ENCODE measurements around the gene KIRREL3.

Gene KIRREL3

DNA sequence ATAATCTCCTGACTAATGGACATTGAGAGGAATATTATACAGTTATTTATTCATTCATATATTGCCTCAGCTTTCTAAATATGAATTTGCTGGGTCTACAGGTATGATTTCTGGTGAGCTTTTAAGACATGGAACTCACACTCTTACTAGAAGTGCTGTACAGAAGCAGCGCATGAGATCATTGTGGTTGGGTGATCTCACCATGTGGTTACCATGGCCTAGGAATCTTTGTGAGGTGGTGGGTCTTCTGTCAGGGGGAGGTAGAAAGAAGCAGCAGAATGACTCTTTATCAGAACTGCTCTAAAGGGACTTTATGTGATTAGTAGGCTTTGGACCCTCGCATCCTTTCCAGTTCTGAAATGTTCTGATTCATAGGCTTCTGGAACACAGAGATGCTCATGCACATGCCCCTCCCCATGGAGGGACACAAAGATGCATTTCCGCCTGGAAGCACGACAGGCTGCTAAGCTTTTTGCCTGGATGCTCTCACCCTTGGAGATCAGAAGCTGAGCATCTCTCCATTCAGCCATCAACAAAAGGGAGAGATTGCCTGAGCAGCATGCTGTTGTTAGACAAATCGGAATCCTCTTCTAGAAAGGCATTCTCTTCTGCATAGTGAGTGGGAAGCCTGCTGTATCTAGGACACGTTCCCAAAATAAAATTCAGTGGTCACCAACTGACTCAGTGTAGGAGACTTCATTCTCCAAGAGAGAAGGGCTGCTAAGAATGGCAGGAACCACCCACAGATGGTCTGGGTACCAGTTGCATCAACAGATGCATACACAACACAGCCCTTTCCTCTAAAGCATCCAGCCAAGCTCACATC, 51.3 kb downstream of the KIRREL3 start:
- no peak for DNase-seq

DNA sequence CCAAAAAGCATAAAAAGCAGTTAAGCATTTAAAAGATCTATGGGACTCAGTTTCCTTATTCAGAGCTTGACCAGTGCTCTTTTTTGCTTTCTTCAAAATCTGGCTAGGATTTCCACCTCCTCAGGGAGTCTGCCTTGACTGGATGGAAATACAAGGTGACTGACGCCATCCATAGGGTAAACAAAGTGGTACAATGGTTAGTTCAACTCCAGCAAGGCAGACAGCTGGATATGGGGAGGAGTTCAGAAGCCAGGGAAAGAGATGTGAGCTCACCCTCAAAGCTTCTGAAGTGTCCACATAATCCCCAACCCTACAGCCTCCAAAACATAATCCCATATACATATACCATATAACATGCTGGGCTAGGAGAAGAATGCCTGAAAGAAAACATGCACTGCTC, 52.0 kb downstream of the KIRREL3 start:
- DNase-seq: no peak

DNA sequence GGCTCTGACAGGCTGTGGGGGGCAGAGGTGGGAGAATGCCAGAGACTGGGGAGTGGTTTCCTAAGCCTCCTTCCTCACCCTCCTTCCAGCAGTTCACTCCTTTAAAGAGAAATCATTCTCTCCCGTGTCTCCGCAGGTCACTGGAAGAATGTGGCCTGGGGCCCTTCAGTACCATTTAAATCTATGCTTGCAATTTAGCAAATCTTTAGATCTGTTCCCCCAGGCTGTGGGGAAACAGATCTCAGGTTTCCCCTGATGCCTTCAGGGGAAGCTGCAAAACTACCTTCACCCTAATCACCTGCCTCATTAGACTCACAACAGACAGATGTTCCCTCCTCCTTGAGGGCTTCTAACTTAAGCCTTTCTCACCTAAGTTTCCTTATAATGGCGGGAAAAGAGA, 55.3 kb downstream of the KIRREL3 start:
- no peak for DNase-seq

DNA sequence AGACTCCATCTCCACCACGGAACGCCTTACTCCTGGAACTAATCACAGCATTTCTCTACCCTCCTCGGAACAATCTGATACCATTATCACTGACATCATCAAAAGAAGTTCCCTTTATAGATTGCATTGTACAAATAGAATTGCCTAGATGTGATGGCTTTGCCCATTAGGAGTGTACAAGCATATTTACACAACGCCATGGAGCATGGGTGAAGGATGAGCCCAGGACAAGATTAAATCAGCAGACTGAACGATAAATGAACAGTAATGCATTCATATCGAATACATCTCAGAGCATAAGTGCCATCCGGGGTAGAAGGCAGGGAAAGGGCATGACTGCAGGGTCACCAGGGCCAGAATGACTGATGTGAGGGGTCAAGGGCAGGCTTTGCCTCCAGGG, 57.3 kb downstream of the KIRREL3 start:
- DNase-seq: no peak

DNA sequence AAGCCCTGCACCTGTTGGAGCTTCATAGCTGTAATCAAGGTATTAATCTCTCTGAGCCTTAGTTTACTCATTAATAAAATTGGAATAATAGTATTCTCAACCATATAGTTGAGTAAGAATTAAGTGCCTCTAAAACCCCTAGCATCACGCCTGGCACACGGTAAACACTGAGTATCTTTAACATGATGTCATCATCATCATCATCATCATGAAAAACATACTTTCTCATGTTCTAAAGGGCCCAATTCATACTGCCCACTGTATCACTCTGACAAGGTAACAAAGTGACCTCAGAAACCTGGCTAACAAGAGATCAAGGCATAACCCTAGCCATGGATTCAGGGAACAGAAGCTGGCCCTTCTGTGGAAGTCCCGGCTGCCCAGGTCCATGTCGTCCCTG, 58.4 kb downstream of the KIRREL3 start:
- DNase-seq: no peak

DNA sequence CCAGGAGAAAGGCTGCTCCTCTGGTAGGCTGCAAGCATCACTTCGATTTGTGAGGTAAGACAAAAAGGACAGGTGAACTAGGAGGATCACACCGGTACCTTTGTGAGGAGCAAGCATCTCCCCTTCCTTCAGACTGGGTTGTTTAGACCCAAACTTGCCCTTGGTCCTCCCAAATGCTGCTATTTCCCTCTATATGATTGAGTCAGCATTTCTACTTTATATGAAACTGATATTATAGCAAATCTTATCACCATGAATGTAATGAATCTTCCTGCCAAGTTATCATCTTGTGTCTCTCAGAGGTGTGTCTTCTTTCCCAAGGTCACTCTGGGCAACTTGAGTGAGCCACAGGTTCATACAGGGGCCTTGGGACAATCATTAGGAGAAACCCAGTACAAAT, 61.0 kb downstream of the KIRREL3 start:
- DNase-seq: no peak

DNA sequence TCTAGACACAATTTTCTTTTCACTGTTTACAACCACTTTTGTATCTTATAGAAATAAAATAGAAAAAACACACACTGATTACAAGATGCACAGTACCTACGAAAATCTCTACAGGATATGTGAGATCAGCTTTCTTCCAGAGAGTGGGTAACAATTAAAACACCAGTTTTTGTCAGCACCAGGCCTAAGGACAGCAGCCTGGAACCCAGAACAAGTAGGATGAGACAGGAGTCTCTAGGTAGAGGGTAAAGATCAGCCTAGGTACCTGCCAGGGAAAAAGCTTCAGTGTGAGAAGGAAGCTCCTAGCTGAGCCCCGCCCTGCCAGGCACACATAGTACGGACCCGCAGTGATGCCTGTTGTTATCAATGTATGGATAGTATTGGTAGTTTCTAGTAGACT, 61.9 kb downstream of the KIRREL3 start:
- DNase-seq: no peak

DNA sequence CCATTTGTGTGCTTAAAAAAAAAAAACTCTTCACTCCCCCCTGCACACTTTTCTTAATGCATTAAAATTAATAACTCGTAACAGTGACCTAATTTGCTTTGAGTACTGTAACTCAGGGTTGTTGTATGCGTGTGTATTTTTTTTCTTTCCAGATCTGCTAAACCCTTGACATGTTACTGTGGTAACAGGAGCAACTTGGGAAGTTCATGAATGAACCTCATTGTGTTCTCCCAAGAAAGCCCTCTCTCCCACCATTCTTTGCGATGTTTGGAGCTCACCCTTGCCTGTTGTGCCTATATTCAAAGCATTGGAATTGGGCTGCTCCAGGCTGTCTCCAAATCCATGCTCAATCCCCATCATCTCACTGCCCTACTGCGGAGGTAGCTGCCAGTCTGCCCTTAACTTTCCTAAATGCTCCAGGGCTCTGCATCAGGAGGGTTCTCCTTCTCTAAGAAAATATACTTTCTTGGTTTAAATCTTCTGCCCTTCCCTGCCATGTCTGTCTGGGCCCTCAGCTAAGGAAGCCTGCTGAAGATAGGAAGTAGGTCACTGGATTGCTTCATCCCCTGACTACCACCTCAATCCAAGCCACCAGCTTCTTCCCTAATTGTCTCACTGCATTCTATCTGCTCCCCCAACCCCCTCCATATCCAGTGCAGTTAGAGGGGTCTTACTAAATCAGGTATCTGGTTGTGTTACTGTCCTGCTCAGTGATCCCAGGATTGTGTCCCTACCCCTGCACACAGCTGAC, 70.3 kb downstream of the KIRREL3 start:
- DNase-seq: no peak

DNA sequence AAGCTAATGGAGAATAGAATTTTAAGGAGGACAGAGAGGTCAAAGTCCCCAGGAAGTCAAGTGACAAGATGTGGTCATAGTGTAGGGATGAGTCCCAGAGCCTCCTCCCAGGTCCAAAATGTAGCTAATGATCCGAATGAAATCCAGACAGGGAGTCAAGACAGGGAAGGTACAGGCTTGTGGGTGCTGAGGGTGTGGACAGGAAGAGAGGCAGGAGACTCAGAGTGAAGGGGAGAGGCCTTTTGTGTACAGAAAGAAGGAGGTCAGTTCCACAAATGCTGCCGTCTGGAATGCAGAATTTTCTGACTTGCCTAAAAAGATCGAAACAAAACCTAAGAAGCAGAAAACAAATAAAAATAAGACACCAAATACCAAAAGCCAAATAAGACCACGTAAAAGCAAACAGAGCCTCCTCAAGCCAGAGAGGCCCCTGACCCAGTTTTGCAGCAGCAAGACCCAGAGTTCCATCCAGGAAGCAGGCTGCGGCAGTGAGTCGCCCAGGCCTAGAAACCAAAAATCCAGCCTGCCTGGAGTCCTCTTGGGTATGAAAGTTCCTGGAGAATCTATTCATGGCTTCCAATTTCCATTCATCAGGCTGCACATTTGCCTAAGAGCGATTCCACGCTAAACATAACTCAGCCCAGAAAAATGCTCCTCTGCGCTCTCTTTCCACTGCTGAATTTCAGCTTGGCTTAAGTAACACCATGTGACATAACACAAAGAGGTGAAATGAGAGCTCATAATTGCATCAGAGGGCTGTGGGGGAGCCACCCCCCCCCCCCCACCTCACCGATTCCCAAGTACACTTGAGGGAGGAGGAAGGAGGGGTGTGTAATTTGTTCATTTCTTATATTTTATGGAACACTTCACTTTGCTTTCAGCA, 71.2 kb downstream of the KIRREL3 start:
- DNase-seq: no peak

DNA sequence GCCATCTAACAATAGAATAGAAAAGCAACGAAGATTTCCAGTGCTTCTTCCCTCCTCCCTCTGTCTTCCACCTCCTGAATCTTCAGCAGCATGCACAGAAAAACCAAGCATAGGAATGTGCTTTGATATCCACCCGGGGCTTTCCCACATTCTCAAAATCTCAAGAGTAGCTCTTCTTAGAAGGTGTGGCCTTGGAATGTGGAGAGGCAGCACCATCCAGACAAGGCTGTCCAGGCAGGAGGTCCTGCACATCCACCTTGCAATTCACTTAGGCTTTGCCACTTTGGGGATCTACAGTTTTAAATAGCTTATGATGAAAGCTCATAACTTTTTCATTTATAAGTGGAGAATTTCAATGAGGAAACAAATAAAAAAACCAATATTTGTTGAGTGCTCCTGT, 72.9 kb downstream of the KIRREL3 start:
- DNase-seq: no peak

DNA sequence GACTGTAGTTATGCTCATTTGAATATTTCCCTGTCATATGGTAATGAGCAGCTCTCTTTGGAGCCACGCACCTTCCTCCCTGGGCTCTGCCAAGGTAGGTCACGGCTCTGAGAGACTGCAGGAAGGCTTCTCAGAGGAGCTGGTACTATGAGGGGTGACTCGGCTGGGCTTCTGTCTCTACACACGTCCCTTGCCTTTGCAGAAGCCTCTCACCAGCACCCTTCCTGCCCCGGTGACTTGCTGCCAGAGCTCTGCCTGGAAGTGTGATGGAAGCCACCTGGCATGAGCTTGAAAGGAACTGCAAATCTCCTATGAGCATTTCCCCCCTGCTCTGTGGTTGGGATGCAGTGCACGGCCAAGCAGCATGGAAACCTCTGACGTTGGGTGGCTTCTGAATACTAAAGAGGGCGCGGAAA, 74.2 kb downstream of the KIRREL3 start:
- DNase-seq: no peak

DNA sequence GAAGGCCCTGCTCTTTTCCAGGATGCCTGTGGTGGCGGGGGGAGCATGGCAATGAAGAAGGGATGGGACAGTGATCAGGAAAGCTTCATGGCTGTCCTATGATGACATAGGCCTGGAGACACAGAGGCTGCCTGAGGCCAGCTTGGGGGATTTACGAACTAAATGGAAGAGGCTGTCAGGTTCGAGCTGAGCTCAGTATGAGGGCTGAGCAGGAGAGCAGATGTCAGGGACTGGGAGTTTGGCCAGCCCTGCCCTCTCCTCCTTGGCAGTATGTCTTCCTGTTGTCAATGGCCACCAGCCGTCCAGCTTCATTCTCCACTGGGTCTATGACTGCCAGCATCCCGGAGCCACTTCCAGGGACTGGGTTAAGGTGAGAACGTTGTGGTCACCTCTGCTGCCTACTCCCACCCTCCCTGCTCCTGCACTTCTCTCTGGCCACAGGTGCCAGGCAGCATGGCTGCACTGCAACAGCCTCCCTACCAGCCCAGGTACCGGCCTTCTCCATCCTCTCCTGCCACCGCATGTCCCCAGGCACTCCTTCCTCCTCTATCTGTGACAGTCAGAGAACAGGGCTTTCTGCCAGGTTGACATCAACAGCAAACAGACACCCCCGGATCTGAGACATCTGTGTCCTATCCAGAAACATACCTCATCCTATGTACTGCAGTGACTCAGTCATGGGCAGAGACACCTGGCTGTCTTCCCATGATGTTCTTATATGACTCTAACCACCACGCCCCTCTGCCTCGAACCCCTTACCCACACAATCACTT, 75.1 kb downstream of the KIRREL3 start:
- no peak for DNase-seq

DNA sequence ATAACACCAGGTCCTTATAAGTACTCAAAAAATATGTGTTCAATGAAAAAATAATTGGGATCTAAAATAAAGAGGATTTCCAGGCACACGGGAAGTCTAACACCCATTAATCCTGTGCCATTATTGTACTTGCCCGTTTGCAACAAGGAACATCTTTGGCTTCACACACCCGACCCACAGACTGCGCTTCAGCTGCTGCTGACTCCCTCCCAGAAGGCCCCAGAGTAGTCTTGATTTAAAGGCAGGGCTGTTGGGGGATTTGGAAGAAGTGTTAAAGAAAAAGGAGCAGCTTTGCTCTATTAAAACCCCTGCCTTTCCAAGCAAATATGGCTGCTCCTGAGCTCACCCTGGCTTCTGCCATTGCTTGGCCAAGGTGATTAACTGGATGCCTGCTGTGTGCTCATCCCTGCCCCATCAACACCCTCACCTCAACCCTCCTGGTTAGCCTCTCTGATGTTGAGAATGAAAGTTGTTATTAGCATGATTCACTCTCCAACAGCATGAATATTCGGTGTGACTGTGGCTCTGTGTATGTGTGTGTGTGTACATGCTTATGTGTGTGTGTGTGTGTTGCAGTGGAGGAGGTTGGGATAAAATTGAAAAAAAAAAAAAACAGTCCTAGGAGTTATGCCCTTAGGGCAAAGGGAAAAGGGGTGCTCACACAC, 76.1 kb downstream of the KIRREL3 start:
- no peak for DNase-seq

DNA sequence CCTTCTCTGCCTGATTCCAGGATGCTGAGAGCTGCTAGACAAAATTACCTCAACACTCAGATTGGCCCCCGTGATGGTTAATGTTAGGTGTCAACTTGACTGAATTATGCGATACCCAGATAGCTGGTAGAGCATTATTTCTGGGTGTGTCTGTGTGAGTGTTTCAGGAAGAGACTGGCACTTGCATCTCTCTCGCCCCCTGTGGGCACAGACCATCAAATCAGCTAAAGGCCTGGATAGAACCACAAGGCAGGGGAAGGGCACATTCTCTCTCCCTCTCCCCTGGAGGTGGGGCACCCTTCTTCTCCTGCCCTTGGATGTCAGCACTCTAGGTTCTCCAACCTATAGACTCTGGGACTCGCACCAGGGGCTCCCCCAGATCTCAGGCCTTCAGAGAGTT, 79.7 kb downstream of the KIRREL3 start:
- no peak for DNase-seq

DNA sequence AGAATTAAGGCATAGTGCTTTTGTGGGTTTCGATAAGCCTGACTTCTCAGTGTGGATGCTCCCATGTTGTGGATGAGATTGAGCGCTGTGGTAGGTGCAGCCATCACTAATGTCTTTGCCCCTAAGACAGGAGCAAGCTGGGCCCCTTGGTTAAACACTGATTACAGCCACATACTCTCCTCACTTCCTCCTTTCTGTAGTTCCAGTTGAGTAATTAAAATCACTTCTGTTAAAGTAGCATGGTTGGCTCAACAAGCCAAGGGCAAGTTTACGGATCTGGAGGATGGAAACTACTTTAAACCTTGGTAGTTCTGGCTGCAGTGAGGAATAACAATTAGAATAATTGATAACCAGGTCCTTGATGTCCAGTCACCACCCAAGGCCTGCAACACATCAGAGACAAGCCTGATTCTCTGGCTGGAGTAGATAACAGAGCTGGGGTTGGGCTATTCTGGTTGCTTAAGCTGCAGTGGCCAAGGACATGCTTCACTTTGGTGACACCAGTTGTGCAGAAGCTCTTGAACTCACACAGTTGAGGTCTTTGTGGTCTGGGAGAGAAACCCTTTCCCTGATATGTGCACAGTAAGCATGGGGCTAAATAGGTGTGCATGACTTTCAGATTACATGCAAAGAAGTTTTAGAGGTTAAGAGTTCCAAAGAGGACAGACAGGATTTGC, 81.3 kb downstream of the KIRREL3 start:
- DNase-seq: no peak

DNA sequence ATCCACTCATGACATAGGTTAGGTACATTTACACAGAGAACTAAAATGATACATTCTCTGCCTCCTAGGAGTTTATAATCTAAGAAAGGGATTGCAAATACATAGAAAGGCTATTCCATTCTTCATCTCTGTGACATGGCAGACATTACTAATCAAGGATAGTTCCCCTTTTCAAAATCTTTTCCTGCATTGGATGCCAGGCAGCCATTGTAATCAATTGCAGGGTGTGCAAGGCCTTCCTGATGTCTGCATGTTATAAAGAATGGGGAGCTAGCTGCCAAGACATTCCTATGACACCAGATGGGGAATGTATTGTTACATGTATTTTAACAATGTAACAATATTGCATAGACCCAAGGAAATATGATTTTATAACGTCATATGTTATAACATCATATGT, 82.0 kb downstream of the KIRREL3 start:
- DNase-seq: no peak

DNA sequence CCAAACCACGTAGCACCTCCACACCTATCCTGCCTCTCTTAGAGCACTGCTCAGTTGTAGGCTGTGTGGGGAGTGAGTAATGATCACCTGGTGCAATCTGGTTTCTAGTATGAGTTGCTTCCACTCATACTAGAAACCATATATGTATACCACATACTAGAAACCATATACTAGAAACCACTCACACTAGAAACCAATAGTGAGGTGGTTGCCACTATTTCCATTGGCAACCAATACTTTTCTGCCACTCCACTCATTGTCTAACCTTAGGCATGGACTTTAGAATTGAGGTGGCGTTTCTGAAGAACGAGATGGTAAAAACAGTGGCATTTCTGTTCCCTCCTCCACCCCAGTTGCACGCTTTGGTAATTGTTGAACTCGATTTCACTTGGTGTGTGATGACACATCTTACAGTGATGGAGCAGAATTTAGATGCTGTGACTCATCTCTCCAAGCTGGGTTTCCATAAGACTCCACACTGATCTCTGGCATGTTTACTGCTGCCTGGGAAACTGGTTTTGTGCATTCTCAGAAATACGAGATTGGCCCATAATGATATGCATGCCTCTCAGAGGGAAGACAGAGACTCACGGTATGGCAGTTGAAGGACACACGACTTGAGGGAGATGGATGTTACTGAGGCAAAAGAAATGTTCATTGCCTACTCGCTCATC, 82.9 kb downstream of the KIRREL3 start:
- no peak for DNase-seq

DNA sequence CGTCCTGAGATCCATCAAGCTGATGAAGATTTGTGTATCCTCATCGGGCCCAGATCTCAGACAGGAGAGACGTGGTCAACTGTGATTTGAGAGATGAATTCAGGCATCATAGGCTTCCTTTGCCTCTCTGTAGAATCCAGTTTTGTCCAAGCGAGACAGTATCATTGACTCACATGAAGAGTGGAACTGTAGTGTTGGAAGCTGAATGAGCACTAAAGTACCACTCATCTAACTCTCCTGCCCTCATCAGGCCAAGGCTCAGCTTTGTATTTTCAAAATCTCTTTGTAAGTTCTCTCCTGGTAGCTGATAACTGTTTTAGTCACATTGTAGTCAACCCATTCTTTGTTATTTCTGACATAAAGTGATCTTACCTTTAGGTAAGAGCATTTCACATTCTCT, 85.1 kb downstream of the KIRREL3 start:
- DNase-seq: no peak

DNA sequence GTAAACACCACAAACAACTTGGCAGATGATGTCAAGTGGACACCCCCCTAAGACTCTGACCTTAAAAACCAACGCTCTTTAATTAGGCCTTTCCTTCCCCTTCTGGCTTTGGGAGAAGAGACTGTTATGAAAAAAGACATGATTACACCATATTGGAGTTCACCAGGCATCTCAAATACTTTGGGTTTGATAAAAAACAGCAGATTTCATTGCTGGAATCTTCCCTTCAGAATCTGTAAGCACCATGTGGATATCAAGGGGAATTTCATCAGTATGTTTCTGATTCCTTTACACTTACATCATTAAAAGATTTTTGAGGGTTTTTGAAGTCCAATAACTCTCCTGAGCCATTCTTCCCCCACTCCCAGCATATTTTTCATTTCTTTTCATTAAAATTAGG, 85.6 kb downstream of the KIRREL3 start:
- DNase-seq: no peak

DNA sequence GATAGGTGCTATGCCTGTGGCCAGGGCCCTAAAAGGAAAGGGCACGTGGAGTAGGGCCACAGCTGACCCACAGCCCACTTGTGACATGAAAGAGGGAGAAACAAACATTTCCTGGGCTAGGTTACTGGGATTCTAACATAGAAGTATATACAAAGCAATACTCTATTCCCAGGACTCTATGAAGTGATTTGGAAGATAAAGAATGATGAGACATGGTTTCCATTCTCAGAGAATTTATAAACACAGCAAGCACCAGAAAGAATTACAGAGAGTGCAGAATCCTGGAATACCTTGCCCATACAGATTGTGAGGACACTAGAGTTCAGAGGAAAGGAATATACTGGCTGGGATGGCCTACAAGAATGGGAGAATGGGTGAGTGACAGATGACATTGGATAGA, 86.4 kb downstream of the KIRREL3 start:
- DNase-seq: no peak

DNA sequence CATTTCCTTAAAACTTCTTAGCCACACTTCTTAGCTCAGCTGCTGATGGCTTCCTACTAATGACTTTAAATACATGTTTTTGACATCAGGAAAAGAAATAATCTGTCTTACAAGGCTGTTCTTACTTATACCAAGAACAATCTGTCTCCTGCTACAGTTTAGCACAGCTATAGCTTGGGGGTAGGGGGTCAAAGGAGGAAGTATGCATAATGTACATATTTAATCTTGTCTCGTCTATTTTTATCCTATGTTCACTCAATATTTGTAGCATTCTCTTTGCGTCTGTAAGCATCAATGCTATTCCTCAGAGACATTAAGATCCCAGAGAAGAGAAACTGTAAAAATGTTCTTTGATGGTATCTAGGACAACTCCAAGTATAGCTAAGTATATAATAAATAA, 96.0 kb downstream of the KIRREL3 start:
- no peak for DNase-seq
